Activated CD8-positive, alpha-beta T cell treated with anti-CD3 and anti-CD28 coated beads, Interleukin-2, amount 10 ng/mL, durations not matched to agents 7 days and 5 days (primary cell): ENCODE data around the gene RFX6. TPM values are rescaled to one million over a fixed set of nuclear protein-coding genes. Genes with fewer than 3 reads are reported as not detected.

Experiments
- ATAC-seq: fragments of 150-1000 bp; cut with Tn5 transposase; one replicate; pipeline ENCODE4 v1.10.0; 2021; ENCODE audit warnings: moderate library complexity
- CTCF ChIA-PET: fragments of 350-600 bp; sonication (Branson Sonifier 250); formaldehyde crosslinking; loops from one replicate; lab custom pipeline; 2021; ENCODE audit warnings: antibody characterized with exemption; lab: Charles Lee
- POLR2A ChIA-PET: fragments of 350-600 bp; sonication (Branson Sonifier 250); formaldehyde crosslinking; loops from one replicate; lab custom pipeline; 2021; ENCODE audit warnings: antibody characterized with exemption; lab: Charles Lee
- DNase-seq: peaks from one replicate; pipeline ENCODE4 v3.0.0-alpha.2; 2020
- H3K27ac Mint-ChIP-seq: one replicate; pipeline ENCODE4 v1.8.0; 2021; ENCODE audit warnings: mild to moderate bottlenecking, mixed read lengths
- H3K27me3 Mint-ChIP-seq: one replicate; pipeline ENCODE4 v1.8.0; 2021; ENCODE audit warnings: low read depth, mixed read lengths
- H3K36me3 Mint-ChIP-seq: one replicate; pipeline ENCODE4 v1.8.0; 2021; ENCODE audit warnings: low read depth, mixed read lengths
- H3K4me1 Mint-ChIP-seq: one replicate; pipeline ENCODE4 v1.8.0; 2021; ENCODE audit warnings: low read depth, mixed read lengths
- H3K4me3 Mint-ChIP-seq: one replicate; pipeline ENCODE4 v1.8.0; 2021; ENCODE audit warnings: mild to moderate bottlenecking, mixed read lengths
- H3K9me3 Mint-ChIP-seq: one replicate; pipeline ENCODE4 v1.8.0; 2022; ENCODE audit warnings: mixed read lengths; ENCODE audit not compliant: insufficient read depth
- total RNA-seq, 2 experiments: library from RNA; stranded (reverse); gene quantifications; one replicate each; pipeline ENCODE4 v1.2.3, GENCODE V29; 2021

Gene RFX6
- total RNA-seq, 2 experiments from 2014 or later, result not detected

GRCh38 chr6:116902634-116903033, 25.6 kb downstream of the RFX6 start:
- ChIA-PET CTCF (no interaction called here), POLR2A (no interaction called here)
- Mint-ChIP-seq H3K27ac (no peak overlapping the region), H3K36me3 (no peaks in the 10 kb centered on the region), H3K4me3 (no peak overlapping the region), H3K9me3 (no peaks in the 10 kb centered on the region), H3K4me1 (no peaks in the 10 kb centered on the region), H3K27me3 (no peaks in the 10 kb centered on the region)
- DNase-seq (no peak), ATAC-seq (no peak)

GRCh38 chr6:116922853-116923548, 46.0 kb downstream of the RFX6 start:
- Mint-ChIP-seq H3K4me1 (no peaks in the 10 kb centered on the region), H3K9me3 (no peaks in the 10 kb centered on the region), H3K4me3 (no peak overlapping the region), H3K27me3 (no peaks in the 10 kb centered on the region), H3K27ac (no peak overlapping the region), H3K36me3 (no peaks in the 10 kb centered on the region)
- DNase-seq, result no peak
- CTCF ChIA-PET, result no interaction called here
- POLR2A ChIA-PET, result no interaction called here
- ATAC-seq, result no peak

DNA sequence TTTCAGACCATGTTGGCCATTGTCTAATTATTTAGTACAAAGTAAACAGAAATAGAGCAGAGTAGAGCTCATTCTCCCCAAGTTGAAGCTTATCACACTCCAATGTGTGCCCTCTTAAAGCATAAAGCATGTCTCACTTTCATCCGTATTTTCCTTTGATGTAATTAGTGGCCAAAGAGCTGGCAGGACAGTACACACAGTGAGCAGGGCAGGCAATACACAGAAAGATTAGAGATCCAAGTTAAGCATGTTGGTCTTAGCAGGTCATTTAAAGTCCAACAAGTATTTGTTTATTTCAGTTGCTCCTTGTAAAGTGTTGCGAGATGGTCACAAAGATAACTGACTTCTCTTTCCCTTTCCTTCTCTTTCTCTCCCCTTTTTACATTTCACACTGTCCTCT, 47.2 kb downstream of the RFX6 start:
- Mint-ChIP-seq H3K9me3 (no peaks in the 10 kb centered on the region), H3K4me1 (no peaks in the 10 kb centered on the region), H3K27me3 (no peaks in the 10 kb centered on the region), H3K36me3 (no peaks in the 10 kb centered on the region), H3K4me3 (no peak overlapping the region), H3K27ac (no peak overlapping the region)
- ATAC-seq (no peak), DNase-seq (no peak)
- POLR2A ChIA-PET, result no interaction called here
- CTCF ChIA-PET, result no interaction called here

DNA sequence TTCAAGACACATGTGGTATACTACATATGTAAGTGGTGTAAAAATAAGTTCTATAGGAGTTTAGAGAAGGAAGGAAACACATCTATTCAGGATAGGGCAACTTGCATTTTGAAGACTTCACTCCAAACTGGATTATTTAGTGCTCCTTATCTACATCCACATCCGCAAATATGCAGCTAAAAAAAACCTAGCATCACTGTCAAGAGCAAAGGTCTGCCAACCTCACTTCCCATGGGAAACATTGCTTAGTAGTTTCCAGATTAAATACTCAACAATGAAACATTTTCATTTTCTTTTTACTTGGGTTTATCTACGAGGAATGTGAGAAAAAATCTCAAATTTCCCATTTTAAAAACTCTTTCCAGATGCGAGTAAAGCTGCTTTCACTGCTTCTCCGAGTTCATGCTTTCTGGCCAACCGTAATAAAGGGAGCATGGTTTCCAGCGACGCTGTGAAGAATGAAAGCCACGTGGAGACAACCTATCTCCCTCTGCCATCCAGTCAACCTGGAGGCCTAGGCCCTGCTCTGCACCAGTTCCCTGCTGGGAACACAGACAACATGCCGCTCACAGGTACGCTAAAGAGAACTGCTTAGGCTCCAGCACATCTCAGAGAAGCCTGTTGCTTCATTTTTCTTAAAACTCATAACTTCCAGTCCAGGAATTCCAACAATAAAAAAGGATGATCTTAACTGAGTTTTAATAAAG, 48.2 kb downstream of the RFX6 start:
- ChIA-PET CTCF (no interaction called here), POLR2A (no interaction called here)
- no peak for ATAC-seq
- H3K27me3 Mint-ChIP-seq, result no peaks in the 10 kb centered on the region
- no peaks in the 10 kb centered on the region for H3K9me3 Mint-ChIP-seq
- H3K27ac Mint-ChIP-seq, result no peak overlapping the region
- no peaks in the 10 kb centered on the region for H3K36me3 Mint-ChIP-seq
- no peak for DNase-seq
- no peaks in the 10 kb centered on the region for H3K4me1 Mint-ChIP-seq
- H3K4me3 Mint-ChIP-seq, result no peak overlapping the region

GRCh38 chr6:116928677-116929076, 51.6 kb downstream of the RFX6 start:
- no peaks in the 10 kb centered on the region for H3K9me3 Mint-ChIP-seq
- H3K27ac Mint-ChIP-seq, result no peak overlapping the region
- H3K4me3 Mint-ChIP-seq, result no peak overlapping the region
- POLR2A ChIA-PET, result no interaction called here
- no peaks in the 10 kb centered on the region for H3K27me3 Mint-ChIP-seq
- CTCF ChIA-PET, result no interaction called here
- no peak for DNase-seq
- no peaks in the 10 kb centered on the region for H3K4me1 Mint-ChIP-seq
- no peaks in the 10 kb centered on the region for H3K36me3 Mint-ChIP-seq
- no peak for ATAC-seq

DNA sequence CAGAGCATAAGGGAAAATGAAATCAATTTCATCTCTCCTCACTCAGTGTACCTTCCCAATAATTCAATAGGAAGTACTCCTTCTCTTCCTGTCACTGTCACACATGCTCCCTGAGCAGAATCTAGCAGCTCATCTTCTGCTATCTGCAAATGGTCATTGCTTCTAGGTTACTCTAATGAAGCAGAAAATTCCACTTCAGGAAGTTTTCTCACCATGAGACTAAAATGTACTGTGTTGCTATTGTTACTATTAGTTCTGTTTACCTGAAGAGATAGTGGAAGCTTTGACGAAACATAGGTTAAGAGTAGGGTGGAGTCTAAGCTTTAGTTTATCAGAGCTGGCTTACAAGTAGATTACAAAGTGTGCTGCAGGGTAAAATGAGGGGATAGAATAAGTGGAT, 52.8 kb downstream of the RFX6 start:
- H3K4me3 Mint-ChIP-seq, result no peak overlapping the region
- no peak for ATAC-seq

DNA sequence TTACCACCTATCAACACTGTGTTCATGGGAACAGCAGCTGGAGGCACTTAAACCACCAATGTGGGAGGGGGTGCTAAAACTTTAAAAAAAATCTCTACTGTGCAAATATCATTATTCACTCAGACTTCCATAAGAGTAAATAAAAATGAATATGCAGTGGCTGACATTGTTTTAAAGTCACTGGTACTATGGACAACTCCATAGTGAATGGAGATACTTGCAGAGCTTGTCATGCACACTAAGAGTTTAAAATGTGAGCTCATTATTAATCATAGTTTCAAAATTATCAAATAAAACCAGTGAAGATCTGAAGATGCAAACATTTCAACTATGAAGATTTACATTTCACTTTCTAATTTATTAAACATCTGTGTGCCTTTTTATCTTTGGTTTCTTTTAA, 54.4 kb downstream of the RFX6 start:
- DNase-seq (no peak), ATAC-seq (no peak)
- Mint-ChIP-seq H3K4me3 (no peak overlapping the region), H3K27ac (no peak overlapping the region), H3K27me3 (no peaks in the 10 kb centered on the region), H3K9me3 (no peaks in the 10 kb centered on the region), H3K36me3 (no peaks in the 10 kb centered on the region), H3K4me1 (no peaks in the 10 kb centered on the region)
- ChIA-PET POLR2A (no interaction called here), CTCF (no interaction called here)

More for the DNA sequence above, 52.8 kb downstream of the RFX6 start:
- no peak for DNase-seq
- H3K36me3 Mint-ChIP-seq, result no peaks in the 10 kb centered on the region
- no peaks in the 10 kb centered on the region for H3K9me3 Mint-ChIP-seq
- H3K27me3 Mint-ChIP-seq, result no peaks in the 10 kb centered on the region
- no peak overlapping the region for H3K27ac Mint-ChIP-seq
- POLR2A ChIA-PET, result no interaction called here
- H3K4me1 Mint-ChIP-seq, result no peaks in the 10 kb centered on the region
- CTCF ChIA-PET, result no interaction called here

DNA sequence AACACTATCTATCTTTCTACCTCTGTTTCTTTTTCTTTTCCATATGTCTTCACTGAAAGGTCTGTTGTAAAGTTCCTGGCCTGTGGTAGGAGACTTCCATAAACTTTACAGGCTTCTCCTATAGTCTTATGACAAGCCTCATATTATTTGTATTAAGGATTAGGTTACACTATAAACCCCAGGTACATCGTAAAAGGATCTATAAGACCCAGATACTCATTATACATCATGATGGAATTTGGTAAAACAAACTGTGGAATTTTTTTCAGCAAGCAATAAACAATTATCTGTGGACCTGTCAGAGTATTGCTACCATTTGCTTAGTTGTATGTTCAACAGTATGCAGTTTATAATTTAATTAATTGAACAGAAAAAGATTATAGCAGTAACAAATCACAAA, 55.5 kb downstream of the RFX6 start:
- ChIA-PET CTCF (no interaction called here), POLR2A (no interaction called here)
- H3K27ac Mint-ChIP-seq, result no peak overlapping the region
- H3K4me1 Mint-ChIP-seq, result no peaks in the 10 kb centered on the region
- ATAC-seq, result no peak
- DNase-seq, result no peak
- no peaks in the 10 kb centered on the region for H3K27me3 Mint-ChIP-seq
- H3K9me3 Mint-ChIP-seq, result no peaks in the 10 kb centered on the region
- no peaks in the 10 kb centered on the region for H3K36me3 Mint-ChIP-seq
- H3K4me3 Mint-ChIP-seq, result no peak overlapping the region

GRCh38 chr6:116933485-116933884, 56.4 kb downstream of the RFX6 start:
- no peaks in the 10 kb centered on the region for H3K9me3 Mint-ChIP-seq
- no peaks in the 10 kb centered on the region for H3K4me1 Mint-ChIP-seq
- no peaks in the 10 kb centered on the region for H3K36me3 Mint-ChIP-seq
- DNase-seq, result no peak
- H3K4me3 Mint-ChIP-seq, result no peak overlapping the region
- H3K27ac Mint-ChIP-seq, result no peak overlapping the region
- ATAC-seq, result no peak
- CTCF ChIA-PET, result no interaction called here
- no peaks in the 10 kb centered on the region for H3K27me3 Mint-ChIP-seq
- POLR2A ChIA-PET, result no interaction called here

DNA sequence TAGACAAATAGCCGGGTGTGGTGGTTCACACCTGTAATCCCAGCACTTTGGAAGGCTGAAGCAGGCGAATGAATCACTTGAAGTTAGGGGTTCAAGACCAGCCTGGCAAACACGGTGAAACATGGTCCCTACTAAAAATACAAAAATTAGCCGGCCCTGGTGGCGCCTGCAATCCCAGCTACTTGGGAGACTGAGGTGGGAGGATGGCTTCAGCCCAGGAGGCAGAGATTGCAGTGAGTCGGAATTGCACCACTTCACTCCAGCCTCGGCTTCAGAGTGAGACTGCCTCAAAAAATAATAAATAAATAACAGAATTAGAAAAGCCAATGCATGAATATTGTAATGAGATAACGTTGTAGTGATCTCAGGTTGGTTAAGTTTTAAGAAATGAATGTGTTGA, 61.3 kb downstream of the RFX6 start:
- CTCF ChIA-PET, result no interaction called here
- Mint-ChIP-seq H3K9me3 (no peaks in the 10 kb centered on the region), H3K36me3 (no peaks in the 10 kb centered on the region), H3K4me3 (no peak overlapping the region), H3K27me3 (no peaks in the 10 kb centered on the region), H3K27ac (no peak overlapping the region), H3K4me1 (no peaks in the 10 kb centered on the region)
- no peak for ATAC-seq
- DNase-seq, result no peak
- POLR2A ChIA-PET, result no interaction called here

DNA sequence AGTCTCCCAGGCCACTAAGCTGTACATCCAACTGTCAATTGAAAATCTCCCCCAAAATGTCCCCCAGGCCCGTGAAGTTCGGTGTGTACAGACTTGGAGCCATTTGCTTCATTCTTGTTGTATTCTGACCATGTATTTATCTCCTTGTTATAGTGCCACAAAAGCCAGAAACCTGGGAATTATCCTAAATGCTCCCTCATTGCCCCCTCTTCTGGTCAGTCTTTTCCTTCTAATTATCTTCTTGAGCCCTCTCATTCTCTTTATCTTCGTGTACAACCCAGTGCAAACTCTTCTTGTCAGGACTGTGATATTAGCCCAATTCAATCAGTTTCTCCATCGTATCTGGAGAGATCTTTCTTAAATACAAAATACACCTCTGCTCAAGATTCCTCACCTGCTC, 64.7 kb downstream of the RFX6 start:
- Mint-ChIP-seq H3K9me3 (no peaks in the 10 kb centered on the region), H3K27me3 (no peaks in the 10 kb centered on the region), H3K27ac (no peak overlapping the region), H3K4me1 (no peaks in the 10 kb centered on the region), H3K36me3 (no peaks in the 10 kb centered on the region), H3K4me3 (no peak overlapping the region)
- POLR2A ChIA-PET, result no interaction called here
- ATAC-seq (no peak), DNase-seq (no peak)
- CTCF ChIA-PET, result no interaction called here

- DNase-seq (no peak), ATAC-seq (no peak)
- Mint-ChIP-seq H3K27ac (no peak overlapping the region), H3K9me3 (no peaks in the 10 kb centered on the region), H3K4me3 (no peak overlapping the region), H3K27me3 (peaks cover 3% of the 10 kb centered on the region), H3K36me3 (no peaks in the 10 kb centered on the region), H3K4me1 (no peaks in the 10 kb centered on the region)
- CTCF ChIA-PET, result no interaction called here
- POLR2A ChIA-PET, result no interaction called here
Measured at GRCh38 chr6:116945809-116946208, 68.8 kb downstream of the RFX6 start.
